Mesothelial cell of epicardium (in vitro differentiated cells): ENCODE measurements around the gene UBA3. TPM values are rescaled to one million over a fixed set of nuclear protein-coding genes. Genes with fewer than 3 reads are reported as not detected.

Experiments used
- DNase-seq, 2 experiments: peaks; one replicate each; pipeline ENCODE4 v3.0.0; 2021; ENCODE audit warnings: low spot score in 2 of 2; ENCODE audit not compliant: unreplicated experiment in 2 of 2
- H3K27ac Mint-ChIP-seq: 2 replicates; pipeline ENCODE4 v1.8.0; 2021; ENCODE audit warnings: mixed read lengths
- H3K27me3 Mint-ChIP-seq: 2 replicates; pipeline ENCODE4 v1.8.0; 2021; ENCODE audit warnings: low read depth, mixed read lengths
- H3K36me3 Mint-ChIP-seq: 2 replicates; pipeline ENCODE4 v1.8.0; 2021; ENCODE audit warnings: mixed read lengths
- H3K4me1 Mint-ChIP-seq: 2 replicates; pipeline ENCODE4 v1.8.0; 2021; ENCODE audit warnings: mixed read lengths
- H3K4me3 Mint-ChIP-seq: 2 replicates; pipeline ENCODE4 v1.8.0; 2021; ENCODE audit warnings: mild to moderate bottlenecking, moderate library complexity, mixed read lengths
- H3K9me3 Mint-ChIP-seq: 2 replicates; pipeline ENCODE4 v1.8.0; 2021; ENCODE audit warnings: mixed read lengths
- CTCF ChIP-seq: fragments of 200-600 bp; sonication (generic); IDR thresholded peaks from one replicate; pipeline ENCODE4 v1.5.0; 2021; ENCODE audit warnings: antibody characterized with exemption; ENCODE audit not compliant: unreplicated experiment
- total RNA-seq: library from RNA; stranded (reverse); gene quantifications from 3 replicates; pipeline ENCODE4 v1.2.1, GENCODE V29; 2021

Gene UBA3
- total RNA-seq, 1 donor from 2014 or later: 62.1 TPM

- Mint-ChIP-seq H3K27me3 (no peaks in the 10 kb centered on the region), H3K4me1 (peaks cover 11% of the 10 kb centered on the region), H3K9me3 (no peaks in the 10 kb centered on the region), H3K27ac (no peak overlapping the region), H3K4me3 (no peak overlapping the region), H3K36me3 (peaks cover 33% of the 10 kb centered on the region)
- no peak for TF ChIP-seq CTCF
- no peak for DNase-seq
Observed at GRCh38 chr3:69099576-69099975, 19.4 kb upstream of the UBA3 start.

- Mint-ChIP-seq H3K27me3 (no peaks in the 10 kb centered on the region), H3K9me3 (no peaks in the 10 kb centered on the region), H3K27ac (no peak overlapping the region), H3K4me1 (peaks cover 7% of the 10 kb centered on the region), H3K4me3 (no peak overlapping the region), H3K36me3 (peaks cover 20% of the 10 kb centered on the region)
- no peak for DNase-seq
- no peak for TF ChIP-seq CTCF
Observed at GRCh38 chr3:69097407-69098086, 17.4 kb upstream of the UBA3 start.

- no peaks in the 10 kb centered on the region for H3K9me3 Mint-ChIP-seq
- H3K36me3 Mint-ChIP-seq: peaks cover 10% of the 10 kb centered on the region
- no peak overlapping the region for H3K27ac Mint-ChIP-seq
- no peak for TF ChIP-seq CTCF
- DNase-seq: no peak
- H3K27me3 Mint-ChIP-seq: no peaks in the 10 kb centered on the region
- H3K4me3 Mint-ChIP-seq: no peak overlapping the region
- peaks cover 16% of the 10 kb centered on the region for H3K4me1 Mint-ChIP-seq
Observed at GRCh38 chr3:69096299-69096698, 16.1 kb upstream of the UBA3 start.

- no peak for TF ChIP-seq CTCF
- Mint-ChIP-seq H3K27ac (peak overlapping the region; percentile 70), H3K9me3 (no peaks in the 10 kb centered on the region), H3K36me3 (peaks cover 10% of the 10 kb centered on the region), H3K4me1 (peaks cover 16% of the 10 kb centered on the region), H3K4me3 (no peak overlapping the region), H3K27me3 (no peaks in the 10 kb centered on the region)
- DNase-seq: no peak
Observed at GRCh38 chr3:69095636-69096035, 15.5 kb upstream of the UBA3 start.

GRCh38 chr3:69094467-69095205 is 14.5 kb upstream of the UBA3 start:
- H3K9me3 Mint-ChIP-seq: no peaks in the 10 kb centered on the region
- H3K4me1 Mint-ChIP-seq: peaks cover 24% of the 10 kb centered on the region
- no peak overlapping the region for H3K4me3 Mint-ChIP-seq
- DNase-seq: no peak
- H3K27ac Mint-ChIP-seq: no peak overlapping the region
- peaks cover 7% of the 10 kb centered on the region for H3K36me3 Mint-ChIP-seq
- H3K27me3 Mint-ChIP-seq: no peaks in the 10 kb centered on the region
- TF ChIP-seq CTCF: no peak
